A375 (cell line): ENCODE results near the gene MED7. TPM values are rescaled to one million over a fixed set of nuclear protein-coding genes. Genes with fewer than 3 reads are reported as not detected.

Experiments
- total RNA-seq: library from RNA; depleted of rRNA; stranded (reverse); fragments of >200 nt; shearing (Covaris generic); gene quantifications from 2 replicates; pipeline ENCODE4 v1.2.3, GENCODE V29; 2014; rRNA removed

MED7 gene, protein sequence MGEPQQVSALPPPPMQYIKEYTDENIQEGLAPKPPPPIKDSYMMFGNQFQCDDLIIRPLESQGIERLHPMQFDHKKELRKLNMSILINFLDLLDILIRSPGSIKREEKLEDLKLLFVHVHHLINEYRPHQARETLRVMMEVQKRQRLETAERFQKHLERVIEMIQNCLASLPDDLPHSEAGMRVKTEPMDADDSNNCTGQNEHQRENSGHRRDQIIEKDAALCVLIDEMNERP
- total RNA-seq, result 6.1 and 7.6 TPM in 2 replicates

DNA sequence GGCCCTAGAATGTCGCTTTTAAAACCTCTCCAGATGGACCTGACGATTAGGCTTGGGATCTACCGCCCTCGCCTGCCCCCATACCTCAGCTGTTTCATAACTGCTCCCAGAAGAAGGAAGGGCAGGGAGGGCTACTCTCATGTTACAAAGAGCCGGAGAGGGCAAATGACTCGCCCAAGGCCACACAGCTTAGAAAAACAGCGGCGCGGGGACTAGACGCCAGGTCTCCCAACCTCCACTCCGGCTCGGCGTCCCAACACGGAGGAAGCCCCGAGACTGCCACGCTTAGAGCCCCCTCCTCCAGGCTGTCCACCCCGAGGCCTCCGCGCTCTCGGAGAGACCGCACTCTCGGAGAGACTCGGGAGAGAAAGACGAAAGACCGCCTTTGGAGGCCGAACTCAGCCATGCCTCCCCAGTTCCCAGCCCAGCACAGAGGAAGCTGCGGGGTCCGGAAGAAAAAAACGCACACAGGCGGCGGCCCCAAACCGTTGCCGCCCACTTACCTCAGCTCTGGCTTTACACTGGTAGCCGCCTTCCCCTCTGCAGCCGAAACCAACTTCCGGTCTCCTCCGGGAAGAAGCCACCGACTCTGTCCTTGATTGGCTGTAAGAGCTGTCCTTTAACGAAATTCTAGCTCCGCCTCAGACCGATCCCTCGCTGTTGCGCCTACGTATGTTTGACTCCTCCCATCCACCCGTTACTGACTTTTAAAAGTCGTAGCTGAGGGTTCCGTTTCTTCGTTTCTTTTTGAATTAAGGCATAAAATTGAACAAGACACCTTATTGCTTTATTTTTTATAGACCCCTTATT lies at the start of gene MED7:
TSS of gene MED7 (minus strand) at position 549 of the 810 bp plus-strand sequence. CDS start 3,434 bp downstream, outside the sequence.

DNA sequence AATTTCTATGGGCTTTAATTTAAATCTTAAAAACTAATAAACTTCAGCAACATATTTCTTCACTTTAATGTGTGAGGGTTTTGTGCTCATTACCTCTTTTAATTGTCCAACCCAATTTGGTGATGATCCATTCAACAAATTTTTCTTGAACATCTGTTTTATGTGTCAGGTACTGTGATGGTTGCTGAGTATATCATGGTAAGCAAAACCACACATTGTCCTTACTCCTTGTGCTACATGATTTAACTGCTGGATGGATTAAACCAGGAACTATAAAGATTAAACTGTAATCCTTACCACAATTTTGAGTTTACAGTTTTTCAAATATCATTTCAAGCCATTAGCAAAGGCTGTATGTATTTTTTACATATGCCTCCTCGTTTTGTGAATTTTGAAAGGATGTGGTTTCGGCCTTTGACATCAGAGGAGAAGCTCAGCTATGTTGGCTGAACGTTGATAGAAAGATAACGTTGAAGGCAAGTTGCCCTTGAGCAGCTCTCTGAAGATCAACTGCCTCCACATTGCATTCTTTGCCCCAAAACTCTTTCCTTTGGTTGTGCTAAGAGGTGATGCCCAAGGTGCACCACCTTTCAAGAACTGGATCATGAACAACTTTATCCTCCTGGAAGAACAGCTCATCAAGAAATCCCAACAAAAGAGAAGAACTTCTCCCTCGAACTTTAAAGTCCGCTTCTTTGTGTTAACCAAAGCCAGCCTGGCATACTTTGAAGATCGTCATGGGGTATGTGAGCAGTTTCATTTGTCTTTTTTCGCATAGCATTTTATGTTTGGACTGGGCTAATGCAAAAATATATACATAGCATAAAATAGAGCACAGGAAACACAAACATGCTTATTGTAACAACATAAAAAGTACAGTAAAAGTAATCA lies 38.0 kb upstream of the MED7 start, which contains the start of gene ITK:
TSS of gene ITK (plus strand) at position 467 of the 891 bp plus-strand sequence. CDS start at position 605, 138 bp downstream.

DNA sequence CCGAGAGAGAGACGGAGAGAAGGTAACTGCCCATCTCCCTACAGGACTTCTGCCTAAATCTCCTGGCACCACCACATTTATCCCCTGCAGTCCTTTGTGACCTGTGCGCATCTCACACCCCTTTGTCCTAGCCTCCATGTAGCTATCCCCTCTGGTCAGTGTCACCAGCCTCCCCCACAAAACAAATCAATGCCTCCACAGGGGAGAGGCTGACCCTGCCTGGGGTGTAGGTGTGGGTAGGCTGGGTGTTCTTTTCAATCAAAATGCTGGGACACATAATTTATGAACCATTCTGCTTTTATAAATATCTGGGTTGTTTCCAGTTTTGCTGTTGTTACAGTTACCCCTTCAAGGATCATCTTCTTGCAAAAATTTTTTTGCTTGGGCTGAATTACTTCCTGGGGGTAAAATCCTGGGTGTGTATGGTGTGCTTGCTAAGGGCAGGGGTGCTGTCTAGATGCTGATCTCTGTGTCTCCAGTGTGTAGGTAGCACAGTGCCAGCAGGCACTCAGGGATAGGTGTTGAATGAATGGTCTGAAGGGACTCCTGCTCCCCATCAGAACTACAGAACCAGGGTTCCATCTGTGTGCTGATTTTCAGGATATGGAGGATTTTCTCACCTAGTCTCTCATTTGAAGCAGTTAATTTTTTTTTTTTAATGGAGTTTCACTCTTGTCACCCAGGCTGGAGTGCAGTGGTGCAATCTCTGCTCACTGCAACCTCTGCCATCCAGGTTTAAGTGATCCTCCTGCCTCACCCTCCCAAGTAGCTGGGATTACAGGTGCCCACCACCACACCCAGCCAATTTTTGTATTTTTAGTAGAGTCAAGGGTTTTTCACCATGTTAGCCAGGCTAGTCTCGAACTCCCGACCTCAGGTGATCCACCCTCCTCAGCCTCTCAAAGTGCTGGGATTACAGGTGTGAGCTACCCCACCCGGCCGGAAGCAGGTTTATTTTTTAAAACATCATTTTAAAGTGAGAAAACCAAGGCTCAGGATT lies 23.8 kb upstream of the MED7 start, which contains the start of gene GARIN3:
TSS of gene GARIN3 (minus strand) at position 51 of the 1,000 bp plus-strand sequence. CDS start 96 bp downstream, outside the sequence.

DNA sequence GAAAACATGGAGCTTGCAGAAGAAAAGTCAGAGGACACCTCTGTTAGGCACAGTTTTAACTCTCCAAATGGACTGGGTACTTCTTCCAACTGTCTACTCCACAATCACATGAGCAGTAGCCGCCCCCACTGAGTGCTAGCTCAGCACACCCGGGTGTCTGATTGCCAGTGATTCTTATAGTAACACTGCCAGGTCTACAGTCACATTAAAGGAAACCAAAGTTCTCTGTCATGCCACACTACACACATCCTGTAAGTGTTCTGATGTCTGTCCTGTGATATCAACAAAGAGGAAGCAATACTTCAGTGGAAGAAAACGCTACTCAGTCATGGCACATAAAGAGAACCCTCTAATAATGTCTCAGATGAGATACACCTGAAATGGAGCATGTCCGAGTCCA lies 33.7 kb downstream of the MED7 start, which contains the start of gene HAVCR2:
TSS of gene HAVCR2 (minus strand) at position 69 of the 400 bp plus-strand sequence. CDS start at position 8, 61 bp downstream.

Other genes starting within 250 kb of the MED7 start
- not detected in 2 replicates for gene TIMD4, start 179.6 kb downstream of the MED7 start, total RNA-seq
- gene HAVCR1, start 83.7 kb downstream of the MED7 start, total RNA-seq, result not detected in 2 replicates
- 1.2 TPM in 1 of 2 replicates, not detected in the other for gene HAVCR2, start 33.8 kb downstream of the MED7 start, total RNA-seq
- gene GARIN3, start 23.4 kb upstream of the MED7 start, total RNA-seq, result not detected in 2 replicates
- gene ITK, start 38.0 kb upstream of the MED7 start, total RNA-seq, result not detected in 2 replicates
- gene CYFIP2, start 123.3 kb upstream of the MED7 start, total RNA-seq, result 8.4 and 14.2 TPM in 2 replicates